IPS DF 19.7 (cell line): Measurements from ENCODE around the gene PAX2.

ENCODE experiments used
- DNase-seq: peaks from one replicate; pipeline ENCODE4 v3.0.0-alpha.2; 2013; ENCODE audit warnings: low read depth, low spot score

The PAX2 gene

GRCh38 chr10:100724531-100725027 lies 20.8 kb upstream of the PAX2 start:
- DNase-seq = no peak

GRCh38 chr10:100725071-100725471 lies 20.3 kb upstream of the PAX2 start:
- DNase-seq = no peak

- DNase-seq = no peak
Observed at GRCh38 chr10:100725869-100726426, 19.4 kb upstream of the PAX2 start.

- no peak for DNase-seq
Observed at GRCh38 chr10:100727808-100728207, 17.6 kb upstream of the PAX2 start.

- DNase-seq = no peak
Observed at GRCh38 chr10:100728928-100729861, 16.2 kb upstream of the PAX2 start.

GRCh38 chr10:100729862-100730724 lies 15.3 kb upstream of the PAX2 start:
- DNase-seq = no peak

GRCh38 chr10:100730725-100731406 lies 14.5 kb upstream of the PAX2 start:
- DNase-seq = no peak

GRCh38 chr10:100731407-100732240 lies 13.8 kb upstream of the PAX2 start:
- DNase-seq = no peak

GRCh38 chr10:100732241-100732596 lies 13.2 kb upstream of the PAX2 start:
- no peak for DNase-seq

GRCh38 chr10:100733329-100733728 lies 12.1 kb upstream of the PAX2 start:
- no peak for DNase-seq

- no peak for DNase-seq
Observed at GRCh38 chr10:100734295-100735086, 10.9 kb upstream of the PAX2 start.

- DNase-seq = no peak
Observed at GRCh38 chr10:100735087-100735336, 10.4 kb upstream of the PAX2 start.

- no peak for DNase-seq
Observed at GRCh38 chr10:100735337-100736143, 9.8 kb upstream of the PAX2 start.

GRCh38 chr10:100736144-100736808 lies 9.1 kb upstream of the PAX2 start:
- no peak for DNase-seq

GRCh38 chr10:100736809-100737354 lies 8.5 kb upstream of the PAX2 start:
- DNase-seq = no peak

GRCh38 chr10:100737355-100738054 lies 7.9 kb upstream of the PAX2 start:
- DNase-seq = no peak

- DNase-seq = no peak
Observed at GRCh38 chr10:100738055-100738827, 7.1 kb upstream of the PAX2 start.
